Urothelium cell line (cell line): ENCODE data around the gene TAF8.
A peak's percentile ranks its signal among the peaks of the same experiment; 100 is the strongest.

Experiments
- DNase-seq: peaks from one replicate; pipeline ENCODE4 v3.0.0; 2011; ENCODE audit warnings: low spot score, mixed read lengths
- FAIRE-seq: peaks from 2 replicates; lab custom pipeline; 2011; peaks lifted over from hg19 to GRCh38; lab: Jason Lieb, UNC

Gene TAF8

GRCh38 chr6:42049948-42050296, 402 bp upstream of the TAF8 start:
- no peak for FAIRE-seq
- DNase-seq, result no peak

DNA sequence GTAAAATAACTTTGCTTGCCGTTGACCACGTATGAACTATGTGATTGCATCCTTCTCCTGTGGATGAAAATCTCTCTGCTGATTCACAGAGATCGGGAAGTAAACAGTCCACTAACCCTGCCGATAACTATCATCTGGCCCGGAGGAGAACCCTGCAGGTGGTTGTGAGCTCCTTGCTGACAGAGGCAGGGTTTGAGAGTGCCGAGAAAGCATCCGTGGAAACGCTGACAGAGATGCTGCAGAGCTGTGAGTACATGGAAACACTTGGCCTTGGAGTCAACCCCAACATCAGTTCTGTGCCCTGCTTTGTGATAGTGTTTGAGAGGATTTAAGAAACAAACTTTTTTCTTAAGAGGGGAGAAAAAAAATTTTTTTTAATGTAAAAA, 937 bp downstream of the TAF8 start:
- no peak for DNase-seq
- FAIRE-seq, result no peak

- FAIRE-seq (no peak), DNase-seq (no peak)
Observed at GRCh38 chr6:42053601-42054000, 3.3 kb downstream of the TAF8 start.

DNA sequence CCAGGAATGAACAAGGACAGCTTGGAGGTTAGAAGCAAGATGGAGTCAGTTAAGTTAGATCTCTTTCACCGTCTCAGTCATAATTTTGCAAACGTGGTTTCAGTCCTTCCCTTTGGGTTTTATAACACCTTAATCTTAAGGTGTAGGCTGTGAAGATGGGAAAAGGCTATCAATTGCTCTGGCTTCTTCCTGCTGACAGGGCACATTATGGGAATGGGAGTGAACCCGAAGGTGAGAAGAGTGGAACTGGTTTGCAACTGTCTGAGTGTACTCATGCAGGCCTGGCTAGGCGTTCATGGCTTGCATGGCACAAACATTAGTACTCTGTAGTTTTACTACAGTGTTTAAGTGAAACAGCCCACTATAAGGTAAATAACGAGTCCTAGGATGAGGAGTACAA, 9.4 kb downstream of the TAF8 start:
- DNase-seq (no peak), FAIRE-seq (no peak)

DNA sequence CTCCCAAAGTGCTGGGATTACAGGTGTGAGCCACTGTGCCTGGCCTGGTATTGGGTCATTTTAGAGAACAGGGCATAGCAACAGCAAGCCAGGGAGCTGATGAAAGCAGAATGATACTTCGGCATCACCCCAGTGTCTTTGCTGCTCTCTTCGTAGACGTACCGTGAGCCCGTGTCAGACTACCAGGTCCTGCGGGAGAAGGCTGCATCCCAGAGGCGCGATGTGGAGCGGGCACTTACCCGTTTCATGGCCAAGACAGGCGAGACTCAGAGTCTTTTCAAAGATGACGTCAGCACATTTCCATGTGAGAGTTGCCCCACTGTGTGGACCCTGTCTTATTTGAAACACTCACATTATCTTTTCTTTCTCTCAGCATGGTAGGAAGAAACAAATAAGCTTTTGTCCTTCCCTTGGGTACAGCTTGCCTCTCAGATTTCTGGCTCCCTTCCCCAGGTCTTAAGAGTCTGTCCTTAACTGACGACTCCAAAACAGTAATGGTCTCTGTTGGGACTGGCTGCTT, 15.9 kb downstream of the TAF8 start:
- no peak for FAIRE-seq
- no peak for DNase-seq

GRCh38 chr6:42068173-42068572, 17.8 kb downstream of the TAF8 start:
- FAIRE-seq (no peak), DNase-seq (no peak)

DNA sequence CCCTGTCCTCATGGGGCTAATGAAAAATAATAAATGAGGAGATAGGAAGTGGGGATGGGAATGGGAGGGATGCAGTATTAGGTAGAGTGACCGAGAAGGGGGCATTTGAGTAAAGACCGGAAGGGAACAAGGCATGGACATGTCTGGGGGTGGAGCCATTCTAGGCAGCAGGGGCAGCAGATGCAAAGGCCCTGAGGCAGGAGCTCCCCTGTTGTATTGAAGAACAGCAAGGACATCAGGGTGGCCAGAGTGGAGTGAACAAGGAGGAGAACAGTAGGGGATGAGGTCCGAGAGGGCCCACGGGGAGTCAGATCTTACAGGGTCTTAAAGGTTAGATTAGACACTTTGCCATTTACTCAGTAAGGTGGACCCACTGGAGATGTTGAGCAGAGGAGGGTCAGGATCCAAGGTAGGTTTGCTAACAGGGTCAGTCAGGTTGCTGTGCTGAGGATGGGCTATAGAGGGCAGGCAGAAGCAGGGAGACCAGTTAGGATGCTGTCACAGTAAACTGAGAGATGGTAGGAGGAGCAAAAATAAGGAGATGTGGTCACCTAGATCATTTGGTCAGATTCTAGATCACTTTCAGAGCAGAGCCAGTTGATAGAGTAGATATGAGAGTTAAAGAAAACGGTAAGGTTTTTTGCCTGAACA, 18.7 kb downstream of the TAF8 start:
- peak; percentile 27 for FAIRE-seq
- DNase-seq, result no peak

DNA sequence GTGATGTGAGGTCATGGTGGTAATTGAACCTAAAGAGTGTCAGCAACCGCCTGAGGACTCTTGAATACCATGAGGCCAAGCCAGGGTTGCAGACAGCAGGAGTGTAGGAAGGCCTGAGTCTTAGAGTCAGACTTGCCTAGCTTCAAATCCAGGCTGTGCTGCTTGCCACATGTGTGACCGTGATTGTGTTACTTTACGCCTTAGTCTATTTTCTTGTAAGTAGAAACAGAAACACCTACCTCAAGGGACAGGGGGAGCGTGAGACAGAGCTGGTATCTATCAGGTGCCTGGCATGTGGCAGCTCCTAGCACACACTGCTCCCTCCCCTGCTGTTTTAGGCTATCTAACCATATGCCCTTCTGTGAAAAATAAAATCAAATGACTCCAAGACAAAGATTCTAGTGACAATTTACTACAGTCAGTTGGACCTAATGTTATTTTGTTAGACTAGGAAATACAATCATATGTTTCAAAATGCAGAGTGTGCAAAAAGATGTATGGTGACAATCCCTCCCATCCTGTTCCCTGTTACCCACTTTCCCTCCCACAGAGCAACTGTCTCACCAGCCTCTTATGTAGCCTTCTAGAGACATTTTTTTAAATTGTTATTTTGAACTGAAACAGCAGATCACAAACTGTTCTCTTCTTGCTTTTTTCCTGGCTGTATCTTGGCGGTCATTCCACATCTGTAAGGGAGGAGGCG, 21.7 kb downstream of the TAF8 start:
- no peak for FAIRE-seq
- no peak for DNase-seq

- FAIRE-seq, result no peak
- no peak for DNase-seq
Observed at GRCh38 chr6:42073287-42073686, 23.0 kb downstream of the TAF8 start.

GRCh38 chr6:42075159-42075838, 25.0 kb downstream of the TAF8 start:
- no peak for FAIRE-seq

DNA sequence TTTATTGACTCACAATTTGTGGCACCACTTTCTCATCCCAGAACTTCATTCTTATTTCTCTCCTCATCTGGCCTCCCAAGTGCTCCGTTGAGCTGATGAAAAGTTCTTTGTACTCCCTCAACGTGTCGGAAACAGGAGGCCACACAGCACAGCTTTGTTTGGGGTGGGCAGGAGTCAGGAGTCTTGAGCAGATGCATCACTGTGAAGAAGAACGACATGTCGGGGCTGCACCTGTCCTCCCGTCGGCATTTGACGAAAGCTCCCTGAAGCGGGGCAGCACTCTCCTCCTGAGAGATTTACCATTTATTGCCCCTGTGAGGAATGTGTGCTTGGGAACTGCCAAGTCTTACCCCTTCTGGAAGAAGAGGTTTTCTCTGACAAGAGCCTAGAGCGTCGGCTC, 28.1 kb downstream of the TAF8 start:
- DNase-seq (no peak), FAIRE-seq (no peak)

More at GRCh38 chr6:42075159-42075838, 25.0 kb downstream of the TAF8 start:
- peak; percentile 75 for DNase-seq

DNA sequence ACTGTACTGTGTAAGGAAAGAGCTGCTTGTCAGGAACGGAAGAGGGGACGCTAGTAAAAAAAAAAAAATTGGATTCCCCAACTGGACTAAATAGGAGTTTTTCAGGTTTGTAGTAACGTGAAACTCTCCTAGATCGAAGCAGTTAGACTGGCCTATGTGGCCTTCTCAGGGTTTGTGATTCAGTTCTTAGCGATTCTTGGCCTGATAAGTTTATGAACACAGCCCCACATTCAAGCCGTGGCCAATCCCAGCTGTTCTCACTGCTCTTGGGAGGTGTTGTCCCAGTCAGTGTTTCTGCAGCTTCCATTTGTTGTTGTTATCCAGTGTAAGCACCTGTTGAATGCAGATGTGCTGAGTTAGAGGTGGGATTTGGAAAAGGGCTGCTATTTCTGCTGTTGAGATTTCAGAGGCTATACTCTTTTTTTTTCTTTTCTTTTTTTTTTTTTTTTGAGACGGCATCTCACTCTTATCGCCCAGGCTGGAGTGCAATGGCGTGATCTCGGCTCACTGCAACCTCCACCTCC, 29.7 kb downstream of the TAF8 start:
- DNase-seq, result no peak
- no peak for FAIRE-seq

GRCh38 chr6:42083530-42083929, 33.2 kb downstream of the TAF8 start:
- no peak for FAIRE-seq

GRCh38 chr6:42084889-42085288, 34.6 kb downstream of the TAF8 start:
- DNase-seq (no peak), FAIRE-seq (no peak)

More at GRCh38 chr6:42083530-42083929, 33.2 kb downstream of the TAF8 start:
- DNase-seq, result no peak

DNA sequence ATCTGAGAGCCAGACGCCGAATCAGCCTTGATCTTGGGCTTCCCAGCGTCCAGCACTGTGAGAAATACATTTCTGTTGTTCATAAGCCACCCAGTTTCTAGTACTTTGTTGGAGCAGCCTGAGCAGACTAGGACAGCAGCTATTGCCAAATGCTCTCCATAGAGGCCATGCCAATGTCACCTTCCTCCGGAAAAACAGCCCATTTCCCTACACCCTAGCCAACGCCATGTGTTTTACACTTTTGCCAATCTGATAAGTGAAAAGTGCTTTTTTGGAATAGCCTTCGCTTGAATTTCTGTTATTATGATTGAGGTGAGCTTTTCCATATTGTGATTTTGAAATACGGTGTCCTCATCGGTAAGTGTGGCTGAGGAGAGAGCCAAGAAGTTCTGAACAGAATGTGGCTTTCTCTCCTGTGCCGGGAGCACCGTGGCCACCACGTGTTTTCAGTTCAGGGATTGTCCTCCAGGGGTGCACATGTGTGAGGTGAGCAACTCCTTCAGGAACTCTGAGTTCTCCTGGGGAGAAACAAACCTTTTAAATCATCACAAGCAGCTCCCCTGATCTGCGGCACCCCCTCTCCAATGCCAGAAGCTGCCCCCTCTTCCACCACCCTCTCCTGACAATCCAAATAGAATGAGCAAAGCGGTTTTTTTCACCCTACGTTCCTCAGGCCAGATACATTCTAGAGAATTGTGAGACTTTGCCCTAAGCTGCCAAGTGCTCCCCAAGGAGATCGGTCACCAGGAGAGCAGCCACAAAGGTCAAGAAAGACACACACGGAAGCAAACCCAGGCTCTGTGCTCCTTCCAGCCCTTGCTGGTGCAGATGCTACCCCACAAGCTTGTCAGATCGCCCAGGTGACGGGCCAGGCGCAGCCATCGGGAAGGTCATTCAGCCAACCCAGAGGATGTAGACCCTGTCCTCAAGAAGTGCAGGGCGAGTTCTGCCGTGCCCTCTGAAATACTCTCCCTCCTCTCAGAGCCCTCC, 36.0 kb downstream of the TAF8 start:
- no peak for DNase-seq
- FAIRE-seq, result no peak

DNA sequence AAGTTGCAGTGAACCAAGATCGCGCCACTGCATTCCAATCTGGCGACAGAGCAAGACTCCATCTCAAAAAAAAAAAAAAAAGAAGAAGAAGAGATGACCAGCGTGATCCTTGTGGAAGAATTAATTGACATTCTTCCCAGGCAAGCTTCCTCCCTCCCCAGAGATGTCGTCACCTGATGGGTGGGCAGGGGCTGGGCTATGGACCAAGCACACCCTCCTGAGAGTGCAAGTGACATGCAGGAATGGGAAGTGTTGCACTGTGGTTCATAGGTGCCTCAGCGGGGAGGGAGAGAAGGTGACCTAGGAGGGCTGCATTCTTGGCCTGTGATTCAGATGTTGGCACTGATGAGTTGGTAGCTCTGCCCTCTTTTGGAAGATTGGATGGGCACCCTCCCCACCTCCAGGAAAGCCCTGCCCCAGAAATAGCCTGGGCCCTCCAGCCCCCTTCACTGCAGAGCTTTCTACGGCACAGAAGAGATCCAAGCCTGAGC, 37.8 kb downstream of the TAF8 start:
- peak; percentile 84 for DNase-seq

GRCh38 chr6:42090819-42091717, 40.7 kb downstream of the TAF8 start:
- FAIRE-seq (no peak), DNase-seq (no peak)

More for the DNA sequence above, 37.8 kb downstream of the TAF8 start:
- peak; percentile 40 for FAIRE-seq

GRCh38 chr6:42091718-42092023, 41.3 kb downstream of the TAF8 start:
- no peak for DNase-seq
- no peak for FAIRE-seq

GRCh38 chr6:42093582-42094329, 43.4 kb downstream of the TAF8 start:
- no peak for FAIRE-seq
- DNase-seq, result no peak
